ENCODE results near the gene CENPN.

- TF ChIP-seq CTCF (IDR thresholded peaks at IDR 0.05) (no peak), POLR2A (IDR thresholded peaks at IDR 0.05) (no peak)
Observed at GRCh38 chr16:81003064-81003463, 4.0 kb upstream of the CENPN start.
